Fibroblast of villous mesenchyme (primary cell): ENCODE data around the gene NR1I3. TPM values are rescaled to one million over a fixed set of nuclear protein-coding genes. Genes with fewer than 3 reads are reported as not detected.

Source experiments
- DNase-seq: peaks from one replicate; pipeline ENCODE4 v3.0.0-alpha.2; 2010; ENCODE audit warnings: low read depth
- H3K4me3 ChIP-seq: 2 replicates; pipeline ENCODE4 v1.5.1; 2011; ENCODE audit warnings: low read depth, mild to moderate bottlenecking, low read length
- total RNA-seq: library from RNA; depleted of rRNA; stranded (reverse); fragments of >200 nt; gene quantifications from 2 replicates; pipeline ENCODE4 v1.2.3, GENCODE V29; 2012
- TF ChIP-seq, protein P1 (sequence below): IDR thresholded peaks from 2 replicates; pipeline ENCODE4 v1.5.1; 2012; ENCODE audit warnings: low read depth, mild to moderate bottlenecking, low read length; ENCODE audit not compliant: insufficient read depth

NR1I3 gene
- total RNA-seq, 1 donor, result not detected

DNA sequence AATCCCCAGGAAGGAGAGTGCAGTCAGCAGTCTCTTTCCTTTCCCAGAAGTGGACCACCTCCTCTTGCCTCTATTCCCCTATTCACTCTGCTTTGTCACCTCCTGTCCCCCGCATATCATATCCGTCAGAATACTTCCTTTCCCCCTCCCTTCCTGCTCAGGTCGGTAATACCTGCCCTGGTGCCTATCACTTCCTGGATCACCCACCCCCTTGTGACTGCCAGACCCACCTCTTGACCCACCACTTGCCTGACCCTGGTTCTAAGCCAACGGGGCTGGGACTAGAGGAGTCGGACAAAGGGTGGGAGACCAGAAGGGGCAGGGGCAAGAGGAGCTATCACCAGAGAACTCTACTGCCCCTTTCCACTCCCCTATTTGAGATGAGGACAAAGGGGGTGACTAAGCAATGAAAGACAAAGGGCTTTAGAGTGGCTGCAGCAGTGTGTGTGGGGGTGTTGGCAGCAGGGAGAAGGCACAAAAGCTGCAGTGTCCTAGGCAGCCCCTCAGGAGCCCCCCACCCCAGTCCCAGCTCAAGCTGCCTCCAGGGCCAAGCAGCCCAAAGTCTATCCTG lies 37.5 kb downstream of the NR1I3 start:
- TF ChIP-seq, protein P1, sequence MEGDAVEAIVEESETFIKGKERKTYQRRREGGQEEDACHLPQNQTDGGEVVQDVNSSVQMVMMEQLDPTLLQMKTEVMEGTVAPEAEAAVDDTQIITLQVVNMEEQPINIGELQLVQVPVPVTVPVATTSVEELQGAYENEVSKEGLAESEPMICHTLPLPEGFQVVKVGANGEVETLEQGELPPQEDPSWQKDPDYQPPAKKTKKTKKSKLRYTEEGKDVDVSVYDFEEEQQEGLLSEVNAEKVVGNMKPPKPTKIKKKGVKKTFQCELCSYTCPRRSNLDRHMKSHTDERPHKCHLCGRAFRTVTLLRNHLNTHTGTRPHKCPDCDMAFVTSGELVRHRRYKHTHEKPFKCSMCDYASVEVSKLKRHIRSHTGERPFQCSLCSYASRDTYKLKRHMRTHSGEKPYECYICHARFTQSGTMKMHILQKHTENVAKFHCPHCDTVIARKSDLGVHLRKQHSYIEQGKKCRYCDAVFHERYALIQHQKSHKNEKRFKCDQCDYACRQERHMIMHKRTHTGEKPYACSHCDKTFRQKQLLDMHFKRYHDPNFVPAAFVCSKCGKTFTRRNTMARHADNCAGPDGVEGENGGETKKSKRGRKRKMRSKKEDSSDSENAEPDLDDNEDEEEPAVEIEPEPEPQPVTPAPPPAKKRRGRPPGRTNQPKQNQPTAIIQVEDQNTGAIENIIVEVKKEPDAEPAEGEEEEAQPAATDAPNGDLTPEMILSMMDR, result no peak
- DNase-seq, result no peak
- no peak overlapping the region for H3K4me3 ChIP-seq

DNA sequence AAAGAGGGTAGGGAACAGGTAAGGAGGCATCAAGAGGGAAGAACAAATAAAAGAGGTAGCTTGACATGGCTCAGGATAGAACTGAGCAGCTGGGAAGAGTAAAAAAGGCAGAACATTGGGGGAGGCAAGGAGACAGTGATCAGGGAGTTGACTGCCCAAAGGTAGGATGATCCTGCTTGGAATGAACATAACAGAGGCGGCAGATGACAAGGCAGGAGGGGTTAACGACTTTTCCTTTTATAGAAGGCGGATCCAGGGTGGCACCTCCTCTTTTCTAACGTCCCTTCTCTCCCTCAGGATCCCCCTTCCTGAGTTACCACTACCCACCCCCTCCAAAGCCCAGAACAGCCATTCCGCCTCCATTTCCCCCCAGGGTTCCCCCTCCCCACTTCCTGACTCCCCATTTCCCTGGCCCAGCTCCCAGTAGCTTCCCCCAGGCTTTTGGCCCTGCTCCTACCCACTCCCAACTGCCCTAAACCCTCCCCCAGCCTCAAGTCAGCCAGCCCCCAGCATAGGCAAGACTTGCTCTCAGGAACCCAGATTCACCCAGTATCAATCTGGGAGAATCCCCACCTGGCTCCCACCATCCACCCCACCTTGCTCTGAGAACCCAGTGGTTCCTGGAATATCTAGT lies 38.4 kb downstream of the NR1I3 start:
- no peak for DNase-seq
- TF ChIP-seq, protein P1, result no peak
- H3K4me3 ChIP-seq, result no peak overlapping the region

DNA sequence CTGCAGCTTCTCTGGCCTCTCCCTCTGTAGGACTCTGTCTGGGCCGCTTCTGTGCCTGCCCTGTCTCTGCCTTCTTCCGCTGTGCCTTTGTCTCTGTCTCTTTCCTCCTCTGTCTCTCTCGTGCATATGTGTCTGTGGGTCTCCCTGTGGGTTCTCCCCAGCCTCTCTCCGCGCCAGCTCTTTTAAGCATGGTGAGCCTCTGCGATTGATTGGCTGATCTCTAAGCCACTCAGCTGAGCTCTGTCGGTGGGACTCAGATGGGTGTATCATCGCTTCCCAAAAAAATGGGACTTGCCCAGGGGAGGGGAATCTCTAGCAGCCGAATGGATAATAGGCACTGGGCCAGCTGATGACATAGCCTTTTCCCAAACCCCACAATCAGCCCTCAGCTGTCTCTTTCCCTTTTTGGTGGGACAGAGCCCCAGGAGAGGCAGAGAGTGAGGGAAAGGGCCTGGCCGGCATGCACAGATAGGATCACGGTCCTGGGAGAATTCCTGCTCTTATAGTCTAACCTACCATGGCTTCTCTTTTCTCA lies 39.0 kb downstream of the NR1I3 start, which contains the start of gene ADAMTS4:
Gene ADAMTS4 (minus strand): TSS at position 158 of the 535 bp plus-strand sequence. CDS start 427 bp downstream, outside the sequence.
- peak; percentile 90 for DNase-seq
- TF ChIP-seq, protein P1, result no peak
- H3K4me3 ChIP-seq, result peak within 1 kb of the TSS; percentile 64

DNA sequence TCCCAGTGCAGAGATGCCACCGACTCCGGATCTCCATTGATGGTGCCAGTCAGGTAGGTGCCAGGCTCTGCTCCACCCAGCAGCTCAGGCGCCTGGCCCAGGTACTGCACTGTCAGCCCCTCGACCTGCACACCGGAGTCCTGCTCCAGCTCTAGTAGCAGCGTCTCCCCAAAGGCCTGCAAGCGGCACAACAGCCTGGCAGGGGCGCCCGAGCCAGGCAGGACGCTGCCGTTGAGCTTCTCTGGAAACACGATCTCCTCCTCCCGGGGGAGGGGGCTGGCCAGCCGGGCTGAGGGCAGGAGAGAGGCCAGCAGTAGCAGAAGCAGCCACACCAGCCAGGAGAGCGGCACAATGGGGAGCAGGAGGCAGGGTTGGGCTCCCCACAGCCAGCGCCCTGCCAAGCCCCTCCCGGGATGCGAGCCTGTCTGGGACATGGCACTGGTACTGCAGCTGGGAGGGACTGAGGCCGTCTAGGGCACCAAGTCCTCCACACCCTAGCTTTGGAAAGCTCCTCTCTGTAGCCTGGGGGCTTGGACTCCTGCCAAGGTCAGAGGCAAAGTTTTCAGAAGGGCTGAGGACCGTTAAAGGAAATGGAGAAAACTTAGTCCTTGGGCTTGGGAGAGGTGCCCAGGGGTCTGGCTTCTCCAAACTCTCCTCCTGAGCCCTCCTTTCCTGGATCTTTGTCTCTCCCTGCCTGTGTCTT lies 39.7 kb downstream of the NR1I3 start:
- DNase-seq, result peak; percentile 56
- TF ChIP-seq, protein P1, result no peak

DNA sequence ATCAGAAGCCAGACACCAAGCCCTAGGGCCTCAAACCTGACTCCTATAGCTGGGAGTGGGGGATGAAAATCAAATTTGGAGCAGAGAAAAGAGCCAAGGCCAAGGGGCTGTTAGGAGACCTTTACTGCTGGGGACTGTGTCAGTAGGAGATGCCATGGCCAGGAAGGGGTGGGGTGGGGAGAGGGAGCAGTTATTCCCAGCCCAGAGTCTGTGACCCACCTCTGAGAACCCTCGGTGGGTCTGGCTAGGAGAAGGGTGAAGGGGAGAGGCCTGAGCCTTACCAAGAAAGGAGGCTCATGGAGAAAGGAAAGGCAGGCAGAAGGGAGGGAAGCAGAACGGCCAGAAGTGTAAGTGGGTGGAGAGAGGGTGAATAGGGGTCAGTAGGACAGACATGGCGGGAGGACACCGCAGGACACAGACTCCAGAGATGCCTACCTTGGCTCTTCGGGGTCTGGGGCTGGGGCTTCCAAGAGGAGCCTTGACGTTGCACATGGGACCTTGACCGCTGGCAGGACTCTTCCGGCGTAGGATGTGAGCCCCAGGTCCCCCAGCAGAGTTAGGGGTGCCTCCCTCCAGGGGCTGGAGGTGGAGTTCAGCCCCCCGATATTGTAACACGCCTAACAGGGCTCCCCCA lies 40.3 kb downstream of the NR1I3 start:
- H3K4me3 ChIP-seq, result peak overlapping the region; percentile 64
- DNase-seq, result no peak

More for the DNA sequence above, 39.7 kb downstream of the NR1I3 start:
- H3K4me3 ChIP-seq, result peak overlapping the region; percentile 64

More for the DNA sequence above, 40.3 kb downstream of the NR1I3 start:
- TF ChIP-seq, protein P1, result no peak
